Osteoblast (primary cell): ENCODE measurements around the gene OSBPL6. TPM values are rescaled to one million over a fixed set of nuclear protein-coding genes. Genes with fewer than 3 reads are reported as not detected.

Source experiments
- DNase-seq: peaks from one replicate; pipeline ENCODE4 v3.0.0; 2011; ENCODE audit warnings: low spot score, mixed read lengths; ENCODE audit not compliant: insufficient read length; ENCODE audit errors: missing footprints
- H2AFZ ChIP-seq: 2 replicates; pipeline ENCODE4 v1.6.0; 2011; ENCODE audit warnings: mild to moderate bottlenecking, low read length
- H3K27ac ChIP-seq: 2 replicates; pipeline ENCODE4 v1.5.1; 2011; ENCODE audit warnings: mild to moderate bottlenecking, low read depth, low read length, moderate library complexity
- H3K27me3 ChIP-seq: 2 replicates; pipeline ENCODE4 v1.6.0; 2012; ENCODE audit warnings: mild to moderate bottlenecking, control low read depth, inconsistent platforms, low read length, moderate library complexity; ENCODE audit not compliant: insufficient read depth
- H3K36me3 ChIP-seq: 2 replicates; pipeline ENCODE4 v1.5.1; 2011; ENCODE audit warnings: mild to moderate bottlenecking, low read length, control low read depth, moderate library complexity; ENCODE audit not compliant: insufficient read depth
- H3K4me1 ChIP-seq: 2 replicates; pipeline ENCODE4 v1.5.1; 2011; ENCODE audit warnings: mild to moderate bottlenecking, low read length, control low read depth, moderate library complexity; ENCODE audit not compliant: insufficient read depth
- H3K4me2 ChIP-seq: 2 replicates; pipeline ENCODE4 v1.6.0; 2011; ENCODE audit warnings: mild to moderate bottlenecking, low read length; ENCODE audit not compliant: insufficient read depth
- H3K4me3 ChIP-seq: fragments of 200-600 bp; sonication (generic); 3 replicates; pipeline ENCODE4 v1.5.1; 2012; ENCODE audit warnings: mild to moderate bottlenecking, low read length, inconsistent platforms; ENCODE audit not compliant: insufficient read depth
- H3K79me2 ChIP-seq: 2 replicates; pipeline ENCODE4 v1.6.0; 2012; ENCODE audit warnings: mild to moderate bottlenecking, low read length, control low read depth, inconsistent platforms; ENCODE audit not compliant: insufficient read depth
- H3K9me3 ChIP-seq: 2 replicates; pipeline ENCODE4 v1.5.1; 2011; ENCODE audit warnings: low read depth, low read length, control low read depth
- H4K20me1 ChIP-seq: 2 replicates; pipeline ENCODE4 v1.6.0; 2012; ENCODE audit warnings: mild to moderate bottlenecking, low read length, control low read depth; ENCODE audit not compliant: insufficient read depth
- total RNA-seq: library from RNA; depleted of rRNA; stranded (reverse); fragments of >200 nt; gene quantifications from 2 replicates; pipeline ENCODE4 v1.2.3, GENCODE V29; 2012
- TF ChIP-seq, protein P1 (sequence below): IDR thresholded peaks from 2 replicates; pipeline ENCODE4 v1.5.1; 2011; ENCODE audit warnings: mild to moderate bottlenecking, low read depth, low read length, moderate library complexity; ENCODE audit errors: extremely low read depth

Gene OSBPL6
- total RNA-seq, 1 donor = 5.4 TPM

GRCh38 chr2:178388287-178388686, 194.0 kb downstream of the OSBPL6 start:
- Histone ChIP-seq H4K20me1 (no peaks in the 10 kb centered on the region), H3K4me3 (no peak overlapping the region), H3K4me1 (peaks cover 18% of the 10 kb centered on the region), H3K27me3 (no peaks in the 10 kb centered on the region), H3K27ac (no peak overlapping the region), H3K4me2 (no peak overlapping the region), H3K36me3 (no peaks in the 10 kb centered on the region), H2AFZ (no peak overlapping the region), H3K9me3 (no peaks in the 10 kb centered on the region), H3K79me2 (no peaks in the 10 kb centered on the region)
- TF ChIP-seq, protein P1, sequence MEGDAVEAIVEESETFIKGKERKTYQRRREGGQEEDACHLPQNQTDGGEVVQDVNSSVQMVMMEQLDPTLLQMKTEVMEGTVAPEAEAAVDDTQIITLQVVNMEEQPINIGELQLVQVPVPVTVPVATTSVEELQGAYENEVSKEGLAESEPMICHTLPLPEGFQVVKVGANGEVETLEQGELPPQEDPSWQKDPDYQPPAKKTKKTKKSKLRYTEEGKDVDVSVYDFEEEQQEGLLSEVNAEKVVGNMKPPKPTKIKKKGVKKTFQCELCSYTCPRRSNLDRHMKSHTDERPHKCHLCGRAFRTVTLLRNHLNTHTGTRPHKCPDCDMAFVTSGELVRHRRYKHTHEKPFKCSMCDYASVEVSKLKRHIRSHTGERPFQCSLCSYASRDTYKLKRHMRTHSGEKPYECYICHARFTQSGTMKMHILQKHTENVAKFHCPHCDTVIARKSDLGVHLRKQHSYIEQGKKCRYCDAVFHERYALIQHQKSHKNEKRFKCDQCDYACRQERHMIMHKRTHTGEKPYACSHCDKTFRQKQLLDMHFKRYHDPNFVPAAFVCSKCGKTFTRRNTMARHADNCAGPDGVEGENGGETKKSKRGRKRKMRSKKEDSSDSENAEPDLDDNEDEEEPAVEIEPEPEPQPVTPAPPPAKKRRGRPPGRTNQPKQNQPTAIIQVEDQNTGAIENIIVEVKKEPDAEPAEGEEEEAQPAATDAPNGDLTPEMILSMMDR = no peak
- DNase-seq = no peak

DNA sequence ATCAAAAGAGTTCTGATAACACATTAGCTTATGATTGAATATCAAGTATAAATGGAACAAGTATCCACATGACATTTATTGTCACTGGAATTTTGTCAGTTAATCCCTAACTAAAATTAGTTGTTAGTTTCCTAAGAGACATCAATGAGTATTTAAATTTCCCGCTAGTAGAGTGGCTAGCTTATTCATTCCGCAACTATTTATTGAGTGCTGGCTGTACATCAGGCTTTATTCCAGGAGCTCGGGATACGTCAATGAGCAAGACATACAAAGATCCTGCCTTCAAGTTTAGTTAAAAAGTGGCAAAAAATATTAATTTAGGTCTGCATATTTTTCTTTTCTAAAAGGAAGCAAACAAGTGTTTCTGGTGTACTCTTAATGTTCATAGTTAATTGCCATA, 197.4 kb downstream of the OSBPL6 start:
- H3K9me3 ChIP-seq = no peaks in the 10 kb centered on the region
- no peaks in the 10 kb centered on the region for H3K36me3 ChIP-seq
- H3K4me2 ChIP-seq = no peak overlapping the region
- TF ChIP-seq, protein P1 = no peak
- no peaks in the 10 kb centered on the region for H4K20me1 ChIP-seq
- no peak overlapping the region for H3K4me3 ChIP-seq
- H2AFZ ChIP-seq = no peak overlapping the region
- H3K79me2 ChIP-seq = no peaks in the 10 kb centered on the region
- no peak for DNase-seq
- no peak overlapping the region for H3K27ac ChIP-seq
- H3K27me3 ChIP-seq = no peaks in the 10 kb centered on the region
- H3K4me1 ChIP-seq = peaks cover 11% of the 10 kb centered on the region

GRCh38 chr2:178392215-178392614, 197.9 kb downstream of the OSBPL6 start:
- H2AFZ ChIP-seq = no peak overlapping the region
- no peak overlapping the region for H3K4me2 ChIP-seq
- H3K4me1 ChIP-seq = peaks cover 6% of the 10 kb centered on the region
- H3K79me2 ChIP-seq = no peaks in the 10 kb centered on the region
- no peaks in the 10 kb centered on the region for H4K20me1 ChIP-seq
- no peak for DNase-seq
- H3K4me3 ChIP-seq = no peak overlapping the region
- H3K36me3 ChIP-seq = no peaks in the 10 kb centered on the region
- H3K27ac ChIP-seq = no peak overlapping the region
- no peaks in the 10 kb centered on the region for H3K27me3 ChIP-seq
- TF ChIP-seq, protein P1 = no peak
- H3K9me3 ChIP-seq = no peaks in the 10 kb centered on the region

DNA sequence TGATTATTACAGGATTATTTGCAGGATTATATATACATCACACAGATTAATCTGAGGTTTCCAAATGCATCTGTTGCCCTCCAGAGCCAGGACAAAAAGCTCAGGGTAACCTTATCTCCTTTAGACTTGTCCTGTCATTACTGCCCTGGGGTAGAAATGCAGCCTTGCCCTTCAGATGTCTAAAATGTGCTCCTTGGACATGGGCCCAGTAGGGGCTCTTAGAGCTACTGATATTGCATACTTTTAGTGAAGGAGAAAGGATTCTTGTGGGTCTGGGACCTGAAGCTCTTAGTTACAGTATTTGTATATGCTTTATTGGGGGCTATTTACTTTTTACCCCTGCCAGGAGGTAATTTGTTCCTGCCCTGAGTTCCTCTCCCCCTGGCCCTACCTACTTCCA, 200.5 kb downstream of the OSBPL6 start:
- no peak overlapping the region for H3K27ac ChIP-seq
- no peak for DNase-seq
- H3K4me2 ChIP-seq = no peak overlapping the region
- no peak overlapping the region for H2AFZ ChIP-seq
- no peaks in the 10 kb centered on the region for H3K27me3 ChIP-seq
- no peaks in the 10 kb centered on the region for H3K79me2 ChIP-seq
- no peaks in the 10 kb centered on the region for H3K9me3 ChIP-seq
- H3K4me1 ChIP-seq = peaks cover 4% of the 10 kb centered on the region
- H3K4me3 ChIP-seq = no peak overlapping the region
- TF ChIP-seq, protein P1 = no peak
- no peaks in the 10 kb centered on the region for H3K36me3 ChIP-seq
- no peaks in the 10 kb centered on the region for H4K20me1 ChIP-seq
